Lung (tissue), 12 donors: Measurements from ENCODE around the gene SNX4. TPM values are rescaled to one million over a fixed set of nuclear protein-coding genes. Genes with fewer than 3 reads are reported as not detected.
"Not testable (repeated sequence)": the region's sequence is repeated elsewhere in the genome, so short reads cannot be mapped to it uniquely, and the experiment has no call there.

ENCODE experiments used
- ATAC-seq: fragments of 200-7000 bp; cut with Tn5 transposase; one replicate; pipeline ENCODE4 v1.9.1; 2020; ENCODE audit warnings: moderate number of reproducible peaks; ENCODE audit not compliant: insufficient read depth, low FRiP score
- DNase-seq, 3 donors: peaks; one replicate each; pipeline ENCODE4 v3.0.0-alpha.2; 2013 to 2017
- H3K27ac ChIP-seq, 2 donors: one replicate each; pipeline ENCODE4 v1.5.1; 2013; ENCODE audit warnings: mild to moderate bottlenecking in 2 of 2, moderate library complexity in 2 of 2, control low read depth in 1 of 2, inconsistent platforms in 1 of 2, low read depth in 1 of 2, low read length in 1 of 2
- H3K27me3 ChIP-seq, 3 donors: one replicate each; pipeline ENCODE4 v1.5.1; 2013; ENCODE audit warnings: low read length in 2 of 3; ENCODE audit not compliant: control insufficient read depth in 3 of 3, insufficient read depth in 3 of 3
- H3K36me3 ChIP-seq, 4 donors: one replicate each; pipeline ENCODE4 v1.5.1; 2013; ENCODE audit warnings: low read length in 4 of 4, mild to moderate bottlenecking in 1 of 4, moderate library complexity in 1 of 4; ENCODE audit not compliant: control insufficient read depth in 4 of 4, insufficient read depth in 4 of 4
- H3K4me1 ChIP-seq, 5 donors: one replicate each; pipeline ENCODE4 v1.5.1; 2013; ENCODE audit warnings: low read length in 5 of 5, mild to moderate bottlenecking in 2 of 5, moderate library complexity in 1 of 5; ENCODE audit not compliant: control insufficient read depth in 5 of 5, insufficient read depth in 5 of 5
- H3K4me3 ChIP-seq: one replicate; pipeline ENCODE4 v1.5.1; 2013; ENCODE audit warnings: mild to moderate bottlenecking, control low read depth, moderate library complexity
- H3K9ac ChIP-seq, 2 donors: one replicate each; pipeline ENCODE4 v1.5.1; 2013; ENCODE audit warnings: low read length in 2 of 2, control low read depth in 1 of 2; ENCODE audit not compliant: insufficient read depth in 1 of 2
- H3K9me3 ChIP-seq, 4 donors: one replicate each; pipeline ENCODE4 v1.5.1; 2013; ENCODE audit warnings: low read length in 3 of 4, mild to moderate bottlenecking in 1 of 4, moderate library complexity in 1 of 4; ENCODE audit not compliant: control insufficient read depth in 4 of 4, insufficient read depth in 3 of 4
- WGBS, 2 donors: extraction: QIAGEN DNeasy Blood & Tissue Kit; methylation state at CpG; one replicate each; pipeline ENCODE4 v1.1.7; 2013; 5-methylcytosine and 5-hydroxymethylcytosine counted together
- polyA plus RNA-seq, 2 donors: library from polyadenylated mRNA; stranded (reverse); fragments of 200-250 nt; gene quantifications; one replicate each; pipeline ENCODE4 v1.2.1, GENCODE V29; 2013
- total RNA-seq, 2 donors: library from RNA; depleted of rRNA in 1 of 2; stranded (reverse); fragments of >200 nt in 1 of 2; gene quantifications; one replicate each; pipeline ENCODE4 v1.2.1, GENCODE V29; 2014 to 2021
- TF ChIP-seq, protein P1 (sequence below): IDR thresholded peaks from 2 replicates; pipeline ENCODE4 v1.5.1; 2012; ENCODE audit warnings: mild to moderate bottlenecking; ENCODE audit errors: control extremely low read depth, extremely low read depth
- donor health status: control.
- donor health status: control.
- donor health status: Bipolar disorder and iron deficiency.
- donor health status: healthy.
- donor health status: DM: yes; HTN: yes; CAD: no.

The SNX4 gene
- total and polyA plus RNA-seq, 4 donors = 19.7 to 67.4 (median 30.7) TPM

DNA sequence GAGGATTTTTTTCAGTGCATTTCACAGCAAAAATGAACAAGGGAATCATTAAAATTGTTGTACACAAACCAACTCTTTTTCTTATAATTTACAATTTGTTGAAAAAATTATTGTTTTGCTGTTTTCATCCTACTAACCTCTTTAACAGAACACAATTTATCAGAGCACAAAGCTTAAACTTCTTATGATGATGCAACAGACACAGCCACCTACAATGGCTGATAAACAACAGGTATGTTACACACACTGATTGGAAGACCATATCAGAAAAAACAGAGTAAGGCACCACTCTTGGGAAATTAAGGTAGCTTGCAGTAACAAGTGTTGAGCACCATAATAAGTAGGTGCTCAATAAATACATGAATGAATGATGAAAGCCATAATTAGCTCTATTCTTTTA lies 8.9 kb upstream of the SNX4 start:
- Histone ChIP-seq H3K27me3 (no peaks in the 10 kb centered on the region), H3K9ac (no peak overlapping the region), H3K4me1 (no peaks in the 10 kb centered on the region), H3K4me3 (no peak overlapping the region), H3K9me3 (no peaks in the 10 kb centered on the region), H3K27ac (no peak overlapping the region), H3K36me3 (peaks cover 0 to 18% (median 9%) of the 10 kb centered on the region in 4 donors)
- no peak for ATAC-seq
- TF ChIP-seq, protein P1, sequence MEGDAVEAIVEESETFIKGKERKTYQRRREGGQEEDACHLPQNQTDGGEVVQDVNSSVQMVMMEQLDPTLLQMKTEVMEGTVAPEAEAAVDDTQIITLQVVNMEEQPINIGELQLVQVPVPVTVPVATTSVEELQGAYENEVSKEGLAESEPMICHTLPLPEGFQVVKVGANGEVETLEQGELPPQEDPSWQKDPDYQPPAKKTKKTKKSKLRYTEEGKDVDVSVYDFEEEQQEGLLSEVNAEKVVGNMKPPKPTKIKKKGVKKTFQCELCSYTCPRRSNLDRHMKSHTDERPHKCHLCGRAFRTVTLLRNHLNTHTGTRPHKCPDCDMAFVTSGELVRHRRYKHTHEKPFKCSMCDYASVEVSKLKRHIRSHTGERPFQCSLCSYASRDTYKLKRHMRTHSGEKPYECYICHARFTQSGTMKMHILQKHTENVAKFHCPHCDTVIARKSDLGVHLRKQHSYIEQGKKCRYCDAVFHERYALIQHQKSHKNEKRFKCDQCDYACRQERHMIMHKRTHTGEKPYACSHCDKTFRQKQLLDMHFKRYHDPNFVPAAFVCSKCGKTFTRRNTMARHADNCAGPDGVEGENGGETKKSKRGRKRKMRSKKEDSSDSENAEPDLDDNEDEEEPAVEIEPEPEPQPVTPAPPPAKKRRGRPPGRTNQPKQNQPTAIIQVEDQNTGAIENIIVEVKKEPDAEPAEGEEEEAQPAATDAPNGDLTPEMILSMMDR = no peak
- no peak for DNase-seq

DNA sequence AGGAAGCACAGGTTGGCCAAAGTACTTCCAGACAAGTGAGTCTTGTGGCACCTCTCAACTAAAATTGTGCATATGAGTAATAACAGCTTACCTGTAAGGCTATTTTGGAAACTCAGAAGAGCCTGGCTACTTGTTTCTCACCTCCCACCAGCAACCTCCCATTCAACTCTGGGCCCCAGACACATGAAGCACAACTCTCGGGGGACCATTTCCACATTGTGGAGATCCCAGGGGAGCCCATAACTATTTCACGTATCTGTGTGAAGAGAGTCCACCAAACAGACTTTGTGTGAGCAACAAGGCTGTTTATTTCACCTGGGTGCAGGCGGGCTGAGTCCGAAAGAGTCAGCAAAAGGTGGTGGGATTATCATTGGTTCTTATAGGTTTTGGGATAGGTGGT lies 5.2 kb upstream of the SNX4 start:
- no peaks in the 10 kb centered on the region for H3K9me3 ChIP-seq
- TF ChIP-seq, protein P1 = no peak
- no peak overlapping the region for H3K4me3 ChIP-seq
- DNase-seq = no peak
- H3K27ac ChIP-seq = no peak overlapping the region
- H3K27me3 ChIP-seq = no peaks in the 10 kb centered on the region
- H3K4me1 ChIP-seq = no peaks in the 10 kb centered on the region
- H3K36me3 ChIP-seq = peaks cover 0 to 8% (median 5%) of the 10 kb centered on the region in 4 donors
- H3K9ac ChIP-seq = no peak overlapping the region
- 98% methylated on average over 4 of the region's 4 CpGs for WGBS, 2 donors
- ATAC-seq = no peak

DNA sequence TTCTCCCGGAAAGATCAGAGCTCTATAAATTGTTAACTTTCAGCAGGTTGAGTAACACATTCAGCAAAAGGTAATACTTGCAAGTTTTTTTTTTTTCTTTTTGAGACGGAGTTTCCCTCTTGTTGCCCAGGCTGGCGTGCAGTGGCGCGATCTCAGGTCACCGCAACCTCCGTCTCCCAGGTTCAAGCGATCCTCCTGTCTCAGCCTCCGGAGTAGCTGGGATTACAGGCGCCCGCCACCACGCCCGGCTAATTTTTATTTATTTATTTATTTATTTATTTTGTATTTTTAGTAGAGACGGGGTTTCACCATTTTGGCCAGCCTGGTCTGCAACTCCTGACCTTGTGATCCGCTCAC lies 539 bp upstream of the SNX4 start:
- not testable (repeated sequence) for ATAC-seq, DNase-seq, H3K9me3 ChIP-seq, H3K36me3 ChIP-seq, H3K27me3 ChIP-seq
- Histone ChIP-seq H3K27ac (peak overlapping the region; percentile 62 to 88), H3K4me3 (peak overlapping the region; percentile 85), H3K4me1 (peaks cover 0 to 13% (median 0%) of the 10 kb centered on the region in 5 donors), H3K9ac (peak overlapping the region; percentile 77 to 93)
- 77 to 83% methylated on average over 15 of the region's 15 CpGs for WGBS, 2 donors

DNA sequence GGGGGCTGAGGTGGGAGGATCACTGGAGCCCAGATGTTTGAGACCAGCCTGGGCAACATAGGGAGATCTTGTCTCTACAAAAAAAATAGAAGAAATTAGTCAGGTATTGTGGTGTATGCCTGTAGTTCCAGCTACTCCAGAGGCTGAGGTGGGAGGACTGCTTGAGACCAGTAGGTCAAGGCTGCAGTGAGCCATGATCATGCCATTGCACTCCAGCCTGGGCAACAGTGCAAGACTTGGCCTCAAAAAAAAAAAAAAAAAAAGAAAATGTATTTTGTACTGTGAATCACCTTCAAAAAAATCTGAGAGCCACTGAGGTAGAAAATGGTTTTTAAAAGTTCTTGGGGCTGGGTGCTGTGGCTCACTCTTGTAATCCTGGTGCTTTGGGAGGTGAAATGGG lies 4.6 kb downstream of the SNX4 start:
- H3K4me1 ChIP-seq = peaks cover 0 to 14% (median 5%) of the 10 kb centered on the region in 5 donors
- no peak overlapping the region for H3K9ac ChIP-seq
- H3K36me3 ChIP-seq = peaks cover 0 to 16% (median 12%) of the 10 kb centered on the region in 4 donors
- ATAC-seq (no peak), DNase-seq (no peak)
- no peaks in the 10 kb centered on the region for H3K27me3 ChIP-seq
- no peak overlapping the region for H3K27ac ChIP-seq
- H3K9me3 ChIP-seq = no peaks in the 10 kb centered on the region
- TF ChIP-seq, protein P1 = no peak
- H3K4me3 ChIP-seq = no peak overlapping the region
